ENCODE data around the gene SIGLEC11.
"Not testable (repeated sequence)": the region's sequence is repeated elsewhere in the genome, so short reads cannot be mapped to it uniquely, and the experiment has no call there.

The SIGLEC11 gene

GRCh38 chr19:49924881-49925210 lies 36.1 kb downstream of the SIGLEC11 start:
- DNase-seq: not testable (repeated sequence)

GRCh38 chr19:49924004-49924880 lies 36.7 kb downstream of the SIGLEC11 start:
- no peak for DNase-seq

- DNase-seq: no peak
Observed at GRCh38 chr19:49923055-49924003, 37.6 kb downstream of the SIGLEC11 start.

GRCh38 chr19:49921871-49922795 lies 38.8 kb downstream of the SIGLEC11 start:
- no peak for DNase-seq

- DNase-seq: no peak
Observed at GRCh38 chr19:49920624-49921363, 40.2 kb downstream of the SIGLEC11 start.

- DNase-seq: no peak
Observed at GRCh38 chr19:49918089-49918488, 42.9 kb downstream of the SIGLEC11 start.

- DNase-seq: no peak
Observed at GRCh38 chr19:49916839-49917733, 43.9 kb downstream of the SIGLEC11 start.

GRCh38 chr19:49915271-49915670 lies 45.7 kb downstream of the SIGLEC11 start:
- no peak for DNase-seq

GRCh38 chr19:49913720-49914119 lies 47.3 kb downstream of the SIGLEC11 start:
- no peak for DNase-seq

GRCh38 chr19:49912965-49913685 lies 47.8 kb downstream of the SIGLEC11 start:
- DNase-seq: no peak

GRCh38 chr19:49911381-49912145 lies 49.4 kb downstream of the SIGLEC11 start:
- no peak for DNase-seq

- DNase-seq: no peak
Observed at GRCh38 chr19:49910179-49910578, 50.8 kb downstream of the SIGLEC11 start.

- no peak for DNase-seq
Observed at GRCh38 chr19:49908480-49909420, 52.2 kb downstream of the SIGLEC11 start.

- DNase-seq: no peak
Observed at GRCh38 chr19:49907745-49908446, 53.1 kb downstream of the SIGLEC11 start.

GRCh38 chr19:49906879-49907564 lies 54.0 kb downstream of the SIGLEC11 start:
- no peak for DNase-seq

GRCh38 chr19:49904136-49904535 lies 56.8 kb downstream of the SIGLEC11 start:
- no peak for DNase-seq
